AG04450 (cell line): ENCODE data around the gene EGR2. TPM values are rescaled to one million over a fixed set of nuclear protein-coding genes. Genes with fewer than 3 reads are reported as not detected.
A peak's percentile ranks its signal among the peaks of the same experiment; 100 is the strongest.

ENCODE experiments used
- CTCF ChIA-PET: fragments of 300-600, 350-600 bp; formaldehyde crosslinking; extraction: SDS; loops from one replicate; lab custom pipeline; 2022; ENCODE audit warnings: antibody characterized with exemption, inconsistent platforms; lab: Charles Lee
- POLR2A ChIA-PET: fragments of 350-600 bp; formaldehyde crosslinking; extraction: SDS; loops from one replicate; lab custom pipeline; 2021; ENCODE audit warnings: antibody characterized with exemption, inconsistent platforms; lab: Yijun Ruan, JAX
- DNase-seq: peaks from one replicate; pipeline ENCODE4 v3.0.0-alpha.2; 2011; ENCODE audit warnings: low read depth, low spot score
- H3K27ac ChIP-seq: one replicate; pipeline ENCODE4 v1.5.1; 2012; ENCODE audit warnings: low read depth, low read length, control low read depth
- H3K27me3 ChIP-seq: one replicate; pipeline ENCODE4 v1.6.0; 2012; ENCODE audit warnings: low read length; ENCODE audit not compliant: control insufficient read depth, insufficient read depth
- H3K4me3 ChIP-seq: 2 replicates; pipeline ENCODE4 v1.5.1; 2011; ENCODE audit warnings: mild to moderate bottlenecking, low read depth, low read length, control low read depth
- H3K9me3 ChIP-seq: 2 replicates; pipeline ENCODE4 v1.5.1; 2012; ENCODE audit warnings: low read length; ENCODE audit not compliant: control insufficient read depth, insufficient read depth
- CTCF ChIP-seq: IDR thresholded peaks from 2 replicates; pipeline ENCODE4 v1.5.1; 2011; ENCODE audit warnings: low read depth, low read length, control low read depth, inconsistent platforms
- polyA plus RNA-seq: library from polyadenylated mRNA; depleted of rRNA; stranded (reverse); fragments of >200 nt; gene quantifications from 2 replicates; pipeline ENCODE4 v1.2.3, GENCODE V29; 2011

Gene EGR2
- polyA plus RNA-seq, 1 experiment = 0.61 TPM

- POLR2A ChIA-PET = no interaction called here
Measured at GRCh38 chr10:62819141-62819920, 3.2 kb upstream of the EGR2 start.

GRCh38 chr10:62818426-62819011 is 2.4 kb upstream of the EGR2 start:
- Histone ChIP-seq H3K4me3 (peak overlapping the region; percentile 68), H3K27ac (no peak overlapping the region), H3K27me3 (peaks cover 49% of the 10 kb centered on the region), H3K9me3 (no peaks in the 10 kb centered on the region; the same call in 1 of the 2 replicates)
- CTCF ChIA-PET = interaction anchor here (0.6 to 4.3 kb wide), 15 partner anchors 8 to 871 kb away, joined by 3 to 102 read pairs (median 4); partner anchors contain the start of gene ADO
- no peak for TF ChIP-seq CTCF
- no peak for DNase-seq
- POLR2A ChIA-PET = interaction anchor here (1.0 to 3.2 kb wide), 2 partner anchors 14 to 181 kb away, joined by 3 to 12 read pairs; partner anchors contain the start of gene ADO

More at GRCh38 chr10:62819141-62819920, 3.2 kb upstream of the EGR2 start:
- TF ChIP-seq CTCF = no peak
- Histone ChIP-seq H3K9me3 (no peaks in the 10 kb centered on the region; the same call in 1 of the 2 replicates), H3K4me3 (no peak overlapping the region), H3K27ac (no peak overlapping the region), H3K27me3 (peaks cover 42% of the 10 kb centered on the region)
- CTCF ChIA-PET = interaction anchor here (0.8 to 4.3 kb wide), 8 partner anchors 12 to 871 kb away, joined by 3 to 102 read pairs (median 16); partner anchors contain the start of gene ADO
- DNase-seq = no peak

- POLR2A ChIA-PET = interaction anchor here (1.0 to 3.2 kb wide), 2 partner anchors 13 to 180 kb away, joined by 3 to 12 read pairs; partner anchors contain the start of gene ADO
- peak; percentile 70 for TF ChIP-seq CTCF
- Histone ChIP-seq H3K9me3 (no peaks in the 10 kb centered on the region; the same call in 1 of the 2 replicates), H3K4me3 (peak overlapping the region; percentile 68), H3K27me3 (peaks cover 53% of the 10 kb centered on the region), H3K27ac (no peak overlapping the region)
- no peak for DNase-seq
- CTCF ChIA-PET = interaction anchor here (0.6 to 4.3 kb wide), 44 partner anchors 8 to 1926 kb away, joined by 3 to 102 read pairs (median 4); partner anchors contain the start of gene ADO
Measured at GRCh38 chr10:62817766-62818425, 1.7 kb upstream of the EGR2 start.

GRCh38 chr10:62817121-62817765 is 1.1 kb upstream of the EGR2 start:
- Histone ChIP-seq H3K9me3 (no peaks in the 10 kb centered on the region; the same call in 1 of the 2 replicates), H3K4me3 (peak overlapping the region; percentile 68), H3K27ac (no peak overlapping the region), H3K27me3 (peaks cover 51% of the 10 kb centered on the region)
- no peak for TF ChIP-seq CTCF
- CTCF ChIA-PET = interaction anchor here (0.6 to 4.3 kb wide), 44 partner anchors 8 to 1926 kb away, joined by 3 to 102 read pairs (median 4); partner anchors contain the start of gene ADO
- no peak for DNase-seq
- POLR2A ChIA-PET = interaction anchor here (0.5 to 3.2 kb wide), 5 partner anchors 13 to 316 kb away, joined by 3 to 12 read pairs (median 5); partner anchors contain the start of genes ADO and NRBF2
